DMS53 treated with DMSO at 0.1 percent for 48 hours (cell line): ENCODE results near the gene DCUN1D2.
"Not testable (repeated sequence)": the region's sequence is repeated elsewhere in the genome, so short reads cannot be mapped to it uniquely, and the experiment has no call there.

Source experiments
- DNase-seq: peaks from one replicate; lab custom pipeline; 2025; ENCODE audit not compliant: unreplicated experiment; lab: John Stamatoyannopoulos, UW

The DCUN1D2 gene

GRCh38 chr13:113448885-113449692 lies 41.4 kb downstream of the DCUN1D2 start:
- peak; percentile 68 for DNase-seq

DNA sequence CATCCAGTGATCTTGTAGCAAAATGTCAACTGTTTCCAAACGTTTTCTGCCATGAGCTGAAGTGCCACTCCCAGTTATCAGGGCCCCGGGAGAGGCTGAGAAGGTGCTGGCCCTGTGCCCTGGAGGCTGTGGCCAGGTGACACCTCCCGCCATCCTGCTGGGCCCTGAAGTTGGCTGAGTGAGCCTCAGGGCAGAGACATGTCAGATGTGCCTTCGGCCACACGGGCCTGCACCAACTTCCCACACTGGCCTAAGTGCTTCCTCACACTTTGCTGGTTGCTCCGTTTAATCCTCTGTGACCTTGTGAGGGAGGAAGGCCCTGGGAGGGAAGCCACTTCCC lies 42.0 kb downstream of the DCUN1D2 start:
- DNase-seq = no peak

GRCh38 chr13:113447596-113447995 lies 42.9 kb downstream of the DCUN1D2 start:
- no peak for DNase-seq

- DNase-seq = no peak
Observed at GRCh38 chr13:113446488-113446854, 44.0 kb downstream of the DCUN1D2 start.

- no peak for DNase-seq
Observed at GRCh38 chr13:113445791-113446487, 44.6 kb downstream of the DCUN1D2 start.

DNA sequence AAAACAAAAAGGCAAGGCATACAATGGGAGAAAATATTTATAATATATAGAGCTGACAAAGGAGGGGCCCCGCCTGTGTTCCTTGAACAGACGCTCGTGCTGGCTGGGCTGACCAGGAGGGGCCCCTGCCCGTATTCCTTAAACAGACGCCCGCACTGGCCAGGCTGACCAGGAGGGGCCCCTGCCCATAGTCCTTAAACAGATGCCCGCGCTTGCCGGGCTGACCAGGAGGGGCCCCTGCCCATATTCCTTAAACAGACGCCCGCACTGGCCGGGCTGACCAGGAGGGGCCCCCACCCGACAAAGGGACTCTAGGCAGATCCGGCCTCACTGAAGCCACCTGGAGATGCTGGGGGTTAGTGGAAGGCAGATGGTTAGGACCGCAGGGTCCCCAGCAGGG lies 46.5 kb downstream of the DCUN1D2 start:
- DNase-seq = no peak

DNA sequence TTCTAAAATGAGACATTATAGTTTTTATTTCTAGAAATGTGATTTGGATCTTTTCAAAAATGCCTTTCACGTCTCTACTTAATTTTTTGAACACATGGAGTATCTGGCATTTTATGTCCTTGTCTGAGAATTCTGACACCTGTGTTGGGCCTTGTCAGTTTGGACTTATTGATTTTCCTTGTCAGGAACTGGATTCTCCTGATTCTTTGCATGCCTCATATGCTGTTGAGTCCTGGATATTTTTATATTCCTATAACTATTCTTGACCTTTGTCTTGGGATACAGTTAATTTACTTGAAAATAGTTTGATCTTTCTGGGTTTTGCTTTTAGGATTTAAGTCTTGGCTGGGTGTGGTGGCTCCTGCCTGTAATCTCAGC lies 47.5 kb downstream of the DCUN1D2 start:
- no peak for DNase-seq

DNA sequence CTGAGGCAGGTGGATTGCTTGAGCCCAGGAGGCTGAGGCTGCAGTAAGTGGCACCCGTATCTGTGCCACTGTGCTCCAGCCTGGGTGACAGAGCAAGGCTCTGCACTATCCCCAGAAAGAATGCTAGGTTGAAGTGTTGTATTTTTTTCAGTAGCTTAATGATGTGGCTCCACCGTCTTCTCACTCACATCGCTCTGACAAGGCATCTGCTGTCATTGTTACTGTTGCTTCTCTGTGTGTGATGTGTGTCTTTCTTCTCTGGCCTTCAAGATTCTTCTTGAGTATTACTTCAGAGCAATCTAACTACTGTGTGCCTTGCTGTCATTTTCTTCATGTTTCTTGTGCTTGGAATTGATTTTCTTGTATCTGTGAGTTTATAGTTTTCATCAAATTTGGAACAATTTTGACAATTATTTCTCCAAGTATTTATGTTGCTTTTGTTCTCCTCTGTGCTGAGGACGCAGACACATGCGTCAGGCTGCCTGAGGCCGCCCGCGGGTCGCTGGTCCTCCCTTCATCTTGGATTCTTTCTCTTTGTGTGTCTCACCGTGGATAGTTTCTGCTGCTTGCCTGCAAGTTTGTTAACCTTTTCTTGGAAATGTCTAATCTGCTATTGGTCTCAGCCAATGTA lies 48.0 kb downstream of the DCUN1D2 start:
- no peak for DNase-seq

DNA sequence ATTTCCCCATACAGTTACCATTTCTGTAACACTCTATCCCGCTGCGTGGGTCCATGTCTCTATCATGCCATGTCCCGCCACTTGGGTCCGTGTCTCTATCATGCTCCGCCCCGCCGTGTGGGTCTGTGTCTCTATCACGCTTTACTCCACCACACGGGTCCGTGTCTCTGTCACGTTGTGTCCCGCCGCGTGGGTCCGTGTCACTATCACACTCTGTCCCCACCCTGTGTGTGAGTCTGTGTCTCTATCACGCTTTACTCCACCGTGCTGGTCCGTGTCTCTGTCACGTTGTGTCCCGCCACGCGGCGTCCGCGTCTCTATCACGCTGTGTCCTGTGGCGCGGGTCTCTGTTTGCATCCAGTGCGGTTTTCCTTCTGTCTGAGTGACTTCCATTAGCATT lies 48.9 kb downstream of the DCUN1D2 start:
- DNase-seq = no peak

GRCh38 chr13:113437408-113438010 lies 53.0 kb downstream of the DCUN1D2 start:
- DNase-seq = no peak

DNA sequence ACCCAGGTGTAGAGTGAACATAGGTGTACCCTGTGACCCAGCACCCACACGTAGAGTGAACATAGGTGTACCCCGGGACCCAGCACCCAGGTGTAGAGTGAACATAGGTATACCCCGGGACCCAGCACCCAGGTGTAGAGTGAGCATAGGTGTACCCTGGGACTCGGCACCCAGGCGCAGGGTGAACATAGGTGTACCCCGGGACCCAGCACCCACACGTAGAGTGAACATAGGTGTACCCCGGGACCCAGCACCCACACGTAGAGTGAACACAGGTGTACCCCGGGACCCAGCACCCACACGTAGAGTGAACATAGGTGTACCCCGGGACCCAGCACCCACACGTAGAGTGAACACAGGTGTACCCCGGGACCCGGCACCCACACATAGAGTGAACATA lies 53.6 kb downstream of the DCUN1D2 start:
- not testable (repeated sequence) for DNase-seq

- not testable (repeated sequence) for DNase-seq
Observed at GRCh38 chr13:113435907-113436306, 54.6 kb downstream of the DCUN1D2 start.

GRCh38 chr13:113433391-113433916 lies 57.1 kb downstream of the DCUN1D2 start:
- DNase-seq = no peak

GRCh38 chr13:113432506-113433270 lies 57.8 kb downstream of the DCUN1D2 start:
- no peak for DNase-seq

DNA sequence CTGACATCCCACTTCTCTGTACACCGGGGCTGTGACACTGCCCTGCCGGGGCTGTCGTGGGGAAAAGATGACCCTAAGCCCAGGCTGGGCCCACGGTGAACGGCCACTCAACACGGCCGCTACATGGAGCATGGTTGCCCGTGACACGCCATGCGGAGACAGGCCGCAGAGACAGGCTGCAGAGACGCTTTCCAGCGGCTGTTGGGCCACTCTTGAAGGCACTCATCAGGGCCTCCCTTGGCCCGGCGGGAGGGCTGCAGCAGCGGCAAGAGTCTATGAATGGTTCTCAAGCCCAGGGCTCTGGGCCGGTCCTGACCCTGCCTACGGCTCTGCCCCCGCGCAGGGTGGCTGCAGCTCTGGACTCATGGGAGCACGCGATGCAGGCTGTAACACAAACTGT lies 59.3 kb downstream of the DCUN1D2 start:
- DNase-seq = no peak

DNA sequence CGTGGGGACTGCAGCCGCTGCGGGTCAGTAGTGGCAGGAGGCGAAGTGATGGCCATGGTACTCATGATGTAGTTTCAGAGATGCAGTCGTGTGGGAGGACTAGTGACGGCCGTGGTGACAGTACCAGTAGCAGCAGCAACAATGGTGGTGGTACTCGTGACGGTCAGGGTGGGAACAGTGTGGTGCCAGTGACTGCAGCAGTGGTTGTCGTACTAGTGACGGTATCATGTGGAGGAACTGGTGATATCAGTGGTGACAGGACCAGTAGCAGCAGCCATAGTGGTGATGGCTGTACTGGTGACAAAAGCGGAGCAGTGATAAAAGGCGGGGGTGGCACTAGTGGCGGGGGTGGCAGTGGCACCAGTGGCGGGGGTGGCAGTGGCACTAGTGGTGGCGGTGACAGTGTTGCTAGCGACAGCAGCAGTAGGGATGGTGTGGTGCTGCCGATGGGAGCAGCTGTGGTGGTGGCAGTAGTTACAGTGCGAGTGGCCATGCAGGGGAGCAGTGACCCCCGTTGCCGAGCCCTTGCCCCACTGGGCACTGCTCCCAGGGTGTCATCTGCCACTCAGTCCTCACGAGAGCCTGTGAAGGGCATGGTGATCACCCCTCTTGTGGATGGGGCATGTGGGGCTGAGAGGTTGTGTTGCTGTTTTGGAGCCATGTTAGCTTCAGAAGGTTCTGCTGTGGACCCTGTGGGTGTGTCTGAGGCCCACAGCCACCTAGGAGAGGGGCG lies 60.0 kb downstream of the DCUN1D2 start:
- DNase-seq = no peak

- DNase-seq = no peak
Observed at GRCh38 chr13:113429608-113429985, 60.9 kb downstream of the DCUN1D2 start.

- DNase-seq = no peak
Observed at GRCh38 chr13:113428871-113429607, 61.5 kb downstream of the DCUN1D2 start.

GRCh38 chr13:113428469-113428865 lies 62.0 kb downstream of the DCUN1D2 start:
- DNase-seq = no peak
